ENCODE results near the gene TEX44. TPM values are rescaled to one million over a fixed set of nuclear protein-coding genes. Genes with fewer than 3 reads are reported as not detected.

The TEX44 gene
- polyA plus RNA-seq, 1 donor from 2014 or later: not detected

DNA sequence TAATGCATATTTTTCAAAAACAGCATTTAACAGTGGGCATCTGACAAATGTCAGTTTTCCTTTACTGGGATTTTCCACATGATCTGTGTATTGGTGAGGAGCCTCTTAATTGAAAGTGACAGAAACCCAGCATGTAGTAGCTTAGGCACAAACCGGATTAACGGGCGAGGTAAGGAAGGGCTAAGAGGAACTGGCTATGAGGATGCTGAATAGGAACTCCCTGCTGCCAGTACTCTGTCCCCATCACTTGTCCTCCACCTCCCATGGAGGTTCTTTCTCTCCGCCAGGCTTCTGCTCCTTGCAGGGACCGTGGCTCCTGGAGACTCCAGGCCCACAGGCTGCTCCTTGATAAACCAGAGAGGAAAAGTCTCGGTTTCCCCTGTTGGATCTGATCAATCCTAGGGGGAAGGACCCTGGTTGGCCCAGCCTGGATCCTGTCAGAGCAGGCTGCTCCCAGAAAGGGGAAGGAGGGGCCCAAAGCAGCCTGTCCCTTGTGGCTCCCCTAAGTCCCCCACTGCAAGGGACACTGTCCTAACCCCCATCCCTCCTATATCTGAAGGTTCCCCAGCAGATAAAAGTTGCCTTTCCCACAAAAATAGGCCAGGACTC is 10.3 kb downstream of the TEX44 start:
- Histone ChIP-seq H3K4me2 (ENCODE audit: low read length) (no peak overlapping the region), H3K9ac (ENCODE audit: low read length) (no peak overlapping the region)

DNA sequence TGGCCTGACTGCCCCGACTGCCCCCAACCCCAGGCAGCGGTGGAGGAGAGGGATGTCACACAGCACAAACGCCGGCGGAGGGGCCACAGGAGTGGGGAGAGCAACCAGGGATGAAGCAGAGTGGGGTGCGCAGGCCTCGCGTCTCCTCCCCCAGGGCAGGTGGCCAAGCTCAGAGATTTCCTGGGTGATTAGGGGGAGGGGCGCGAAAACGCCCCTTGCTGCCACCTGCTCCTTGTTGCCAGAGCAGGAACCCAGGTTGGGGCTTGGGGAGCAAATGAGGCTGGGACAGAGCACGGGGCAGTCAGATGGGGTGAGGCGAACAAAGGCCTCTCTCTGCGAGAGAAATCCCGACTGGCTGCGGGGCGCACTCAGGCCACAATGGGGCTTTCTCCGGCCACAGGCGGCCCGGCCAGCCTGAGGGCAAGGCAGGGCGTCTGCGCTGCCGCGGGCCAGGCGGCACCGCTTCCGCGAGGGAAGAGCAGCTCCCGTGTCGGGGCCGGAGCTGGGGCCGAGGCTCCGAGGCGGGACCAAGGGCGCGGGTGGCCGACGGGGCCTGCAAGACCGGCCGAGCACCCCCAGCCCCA is 11.5 kb downstream of the TEX44 start:
- Histone ChIP-seq H3K27ac (ENCODE audit: low read length) (peak overlapping the region; percentile 94), H4K20me1 (ENCODE audit: insufficient read depth) (no peaks in the 10 kb centered on the region), H3K36me3 (ENCODE audit: insufficient read depth, low read length) (no peaks in the 10 kb centered on the region), H3K27me3 (ENCODE audit: insufficient read depth, low read depth, low read length) (no peaks in the 10 kb centered on the region), H3K4me2 (ENCODE audit: low read length) (peak overlapping the region; percentile 73), H3K79me2 (replicated peaks; ENCODE audit: insufficient read depth, low read length) (peaks cover 4% of the 10 kb centered on the region), H3K9ac (ENCODE audit: low read length) (peak overlapping the region; percentile 93), H3K9me2 (ENCODE audit: insufficient read depth, low read length) (no peaks in the 10 kb centered on the region), H3K4me3 (ENCODE audit: low read length) (peak overlapping the region; percentile 68), H2AFZ (ENCODE audit: low read depth, low read length) (peak overlapping the region; percentile 60), H3F3A (ENCODE audit: insufficient read depth, low read length, poor library complexity, severe bottlenecking) (no peaks in the 10 kb centered on the region), H3K9me3 (ENCODE audit: low read length) (no peaks in the 10 kb centered on the region)
- TF ChIP-seq POLR2AphosphoS5 (IDR thresholded peaks at IDR 0.05): no peak
- TF ChIP-seq, protein P1, sequence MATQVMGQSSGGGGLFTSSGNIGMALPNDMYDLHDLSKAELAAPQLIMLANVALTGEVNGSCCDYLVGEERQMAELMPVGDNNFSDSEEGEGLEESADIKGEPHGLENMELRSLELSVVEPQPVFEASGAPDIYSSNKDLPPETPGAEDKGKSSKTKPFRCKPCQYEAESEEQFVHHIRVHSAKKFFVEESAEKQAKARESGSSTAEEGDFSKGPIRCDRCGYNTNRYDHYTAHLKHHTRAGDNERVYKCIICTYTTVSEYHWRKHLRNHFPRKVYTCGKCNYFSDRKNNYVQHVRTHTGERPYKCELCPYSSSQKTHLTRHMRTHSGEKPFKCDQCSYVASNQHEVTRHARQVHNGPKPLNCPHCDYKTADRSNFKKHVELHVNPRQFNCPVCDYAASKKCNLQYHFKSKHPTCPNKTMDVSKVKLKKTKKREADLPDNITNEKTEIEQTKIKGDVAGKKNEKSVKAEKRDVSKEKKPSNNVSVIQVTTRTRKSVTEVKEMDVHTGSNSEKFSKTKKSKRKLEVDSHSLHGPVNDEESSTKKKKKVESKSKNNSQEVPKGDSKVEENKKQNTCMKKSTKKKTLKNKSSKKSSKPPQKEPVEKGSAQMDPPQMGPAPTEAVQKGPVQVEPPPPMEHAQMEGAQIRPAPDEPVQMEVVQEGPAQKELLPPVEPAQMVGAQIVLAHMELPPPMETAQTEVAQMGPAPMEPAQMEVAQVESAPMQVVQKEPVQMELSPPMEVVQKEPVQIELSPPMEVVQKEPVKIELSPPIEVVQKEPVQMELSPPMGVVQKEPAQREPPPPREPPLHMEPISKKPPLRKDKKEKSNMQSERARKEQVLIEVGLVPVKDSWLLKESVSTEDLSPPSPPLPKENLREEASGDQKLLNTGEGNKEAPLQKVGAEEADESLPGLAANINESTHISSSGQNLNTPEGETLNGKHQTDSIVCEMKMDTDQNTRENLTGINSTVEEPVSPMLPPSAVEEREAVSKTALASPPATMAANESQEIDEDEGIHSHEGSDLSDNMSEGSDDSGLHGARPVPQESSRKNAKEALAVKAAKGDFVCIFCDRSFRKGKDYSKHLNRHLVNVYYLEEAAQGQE (IDR thresholded peaks at IDR 0.05; ENCODE audit: borderline replicate concordance): peak; percentile 32

More for the DNA sequence above, 10.3 kb downstream of the TEX44 start:
- Histone ChIP-seq H3K36me3 (ENCODE audit: insufficient read depth, low read length) (no peaks in the 10 kb centered on the region), H3K4me3 (ENCODE audit: low read length) (no peak overlapping the region), H3K9me3 (ENCODE audit: low read length) (no peaks in the 10 kb centered on the region), H3K27me3 (ENCODE audit: insufficient read depth, low read depth, low read length) (no peaks in the 10 kb centered on the region), H2AFZ (ENCODE audit: low read depth, low read length) (no peak overlapping the region), H3K79me2 (replicated peaks; ENCODE audit: insufficient read depth, low read length) (peaks cover 4% of the 10 kb centered on the region), H3F3A (ENCODE audit: insufficient read depth, low read length, poor library complexity, severe bottlenecking) (no peaks in the 10 kb centered on the region), H4K20me1 (ENCODE audit: insufficient read depth) (no peaks in the 10 kb centered on the region), H3K9me2 (ENCODE audit: insufficient read depth, low read length) (no peaks in the 10 kb centered on the region), H3K27ac (ENCODE audit: low read length) (peak overlapping the region; percentile 94)
- TF ChIP-seq MXI1 (conservative IDR thresholded peaks at IDR 0.05; ENCODE audit: poor library complexity, severe bottlenecking) (no peak), RAD21 (conservative IDR thresholded peaks at IDR 0.05) (no peak), EZH2 (IDR thresholded peaks at IDR 0.05; ENCODE audit: borderline replicate concordance, insufficient read depth, low read length, poor library complexity, severe bottlenecking) (no peak), SMC3 (conservative IDR thresholded peaks at IDR 0.05; ENCODE audit: poor library complexity) (no peak), POLR2AphosphoS5 (IDR thresholded peaks at IDR 0.05) (no peak), EP300 (conservative IDR thresholded peaks at IDR 0.05; ENCODE audit: poor library complexity, severe bottlenecking) (no peak), TAF1 (IDR thresholded peaks at IDR 0.05; ENCODE audit: low read depth) (no peak)
- TF ChIP-seq, protein P1 (IDR thresholded peaks at IDR 0.05; ENCODE audit: borderline replicate concordance): no peak

Data from neural cell (in vitro differentiated cells).